IMR-90 (cell line): Measurements from ENCODE around the gene USP54. TPM values are rescaled to one million over a fixed set of nuclear protein-coding genes. Genes with fewer than 3 reads are reported as not detected.

Source experiments
- ATAC-seq: fragments of 200-7000 bp; cut with Tn5 transposase; 2 replicates; pipeline ENCODE4 v1.9.1; 2020; ENCODE audit warnings: low read depth, mild to moderate bottlenecking, moderate library complexity
- BruUV-seq: library from RNA; stranded (reverse); fragments of 400-500 nt; replicated peaks from 2 replicates; lab custom pipeline; 2021; lab: Mats Ljungman, UMichigan
- CTCF ChIA-PET: fragments of 300-600 bp; formaldehyde crosslinking; extraction: SDS; loops from one replicate; lab custom pipeline; 2021; ENCODE audit warnings: antibody characterized with exemption; lab: Yijun Ruan, JAX
- POLR2A ChIA-PET: fragments of 300-600 bp; sonication (Branson Sonifier 250); formaldehyde crosslinking; loops from one replicate; lab custom pipeline; 2022; ENCODE audit warnings: antibody characterized with exemption; ENCODE audit not compliant: unreplicated experiment; lab: Charles Lee
- DNase-seq: peaks from one replicate; pipeline ENCODE4 v3.0.0; 2013
- H2AFZ ChIP-seq: replicated peaks from 2 replicates; pipeline ENCODE3; 2013; ENCODE audit warnings: low read length, mild to moderate bottlenecking; ENCODE audit not compliant: poor library complexity
- H2AK5ac ChIP-seq: 2 replicates; pipeline ENCODE4 v1.6.1; 2013; ENCODE audit warnings: low read depth, low read length, inconsistent platforms
- H2AK9ac ChIP-seq: replicated peaks from 2 replicates; pipeline ENCODE3; 2013; ENCODE audit warnings: mild to moderate bottlenecking, low read depth, low read length, moderate library complexity; ENCODE audit not compliant: poor library complexity
- H2BK120ac ChIP-seq: 2 replicates; pipeline ENCODE4 v1.6.1; 2013; ENCODE audit warnings: low read depth, low read length, inconsistent platforms
- H2BK15ac ChIP-seq: 3 replicates; pipeline ENCODE4 v1.6.1; 2013; ENCODE audit warnings: low read depth, low read length, inconsistent platforms
- H2BK20ac ChIP-seq: 2 replicates; pipeline ENCODE4 v1.6.1; 2013; ENCODE audit warnings: low read depth, mild to moderate bottlenecking, inconsistent platforms, low read length, moderate library complexity
- H2BK5ac ChIP-seq: 2 replicates; pipeline ENCODE4 v1.6.1; 2013; ENCODE audit warnings: mild to moderate bottlenecking, low read depth, low read length, inconsistent platforms; ENCODE audit not compliant: poor library complexity, severe bottlenecking
- H3K14ac ChIP-seq: replicated peaks from 2 replicates; pipeline ENCODE4 v1.6.1; 2013; ENCODE audit warnings: low read depth, low read length, inconsistent platforms
- H3K18ac ChIP-seq: 2 replicates; pipeline ENCODE4 v1.6.1; 2013; ENCODE audit warnings: low read depth, low read length, control low read depth
- H3K23ac ChIP-seq: 2 replicates; pipeline ENCODE4 v1.6.1; 2013; ENCODE audit warnings: low read depth, low read length, inconsistent platforms
- H3K27ac ChIP-seq: 2 replicates; pipeline ENCODE4 v1.5.1; 2013; ENCODE audit warnings: mild to moderate bottlenecking, control low read depth, low read length; ENCODE audit not compliant: insufficient read depth
- H3K27me3 ChIP-seq: 2 replicates; pipeline ENCODE4 v1.6.1; 2013; ENCODE audit warnings: low read length; ENCODE audit not compliant: control insufficient read depth, insufficient read depth
- H3K36me3 ChIP-seq: 2 replicates; pipeline ENCODE4 v1.6.1; 2013; ENCODE audit warnings: low read length, mixed read lengths; ENCODE audit not compliant: control insufficient read depth, insufficient read depth
- H3K4ac ChIP-seq: 2 replicates; pipeline ENCODE4 v1.6.1; 2013; ENCODE audit warnings: low read depth, low read length, inconsistent platforms
- H3K4me1 ChIP-seq: 2 replicates; pipeline ENCODE4 v1.6.1; 2013; ENCODE audit warnings: low read length, mixed read lengths; ENCODE audit not compliant: control insufficient read depth, insufficient read depth
- H3K4me2 ChIP-seq: 2 replicates; pipeline ENCODE4 v1.6.1; 2013; ENCODE audit warnings: low read depth, mild to moderate bottlenecking, control low read depth, low read length, moderate library complexity
- H3K4me3 ChIP-seq: 2 replicates; pipeline ENCODE4 v1.5.1; 2013; ENCODE audit warnings: low read depth, mild to moderate bottlenecking, control low read depth, low read length, moderate library complexity; ENCODE audit not compliant: insufficient read depth
- H3K56ac ChIP-seq: 2 replicates; pipeline ENCODE4 v1.6.1; 2013; ENCODE audit warnings: low read length, inconsistent platforms; ENCODE audit not compliant: insufficient read depth; ENCODE audit errors: extremely low read depth
- H3K79me1 ChIP-seq, 2 experiments: 2 replicates each; pipeline ENCODE4 v1.6.1; 2013; ENCODE audit warnings: low read length in 2 of 2, inconsistent platforms in 1 of 2, low read depth in 1 of 2
- H3K9ac ChIP-seq: 2 replicates; pipeline ENCODE4 v1.6.1; 2013; ENCODE audit warnings: low read depth, low read length, control low read depth
- H3K9me1 ChIP-seq: 2 replicates; pipeline ENCODE4 v1.6.1; 2013; ENCODE audit warnings: low read length, inconsistent platforms; ENCODE audit not compliant: insufficient read depth
- H3K9me3 ChIP-seq: 2 replicates; pipeline ENCODE4 v1.6.1; 2013; ENCODE audit warnings: low read length; ENCODE audit not compliant: control insufficient read depth, insufficient read depth
- H4K20me1 ChIP-seq: 2 replicates; pipeline ENCODE4 v1.6.1; 2013; ENCODE audit warnings: low read length, inconsistent platforms; ENCODE audit not compliant: insufficient read depth
- H4K5ac ChIP-seq: 2 replicates; pipeline ENCODE4 v1.6.1; 2013; ENCODE audit warnings: mild to moderate bottlenecking, low read depth, low read length, control low read depth
- H4K8ac ChIP-seq, 2 experiments: 2 replicates each; pipeline ENCODE4 v1.6.1; 2013; ENCODE audit warnings: low read depth in 2 of 2, low read length in 2 of 2, control low read depth in 1 of 2, inconsistent platforms in 1 of 2
- H4K91ac ChIP-seq: 2 replicates; pipeline ENCODE4 v1.6.1; 2013; ENCODE audit warnings: low read depth, low read length, inconsistent platforms; ENCODE audit not compliant: insufficient read depth
- BHLHE40 ChIP-seq: fragments of 150-350 bp; IDR thresholded peaks from 2 replicates; pipeline ENCODE4 v1.6.1; 2016; ENCODE audit warnings: mild to moderate bottlenecking, low read depth, low read length
- CEBPB ChIP-seq: IDR thresholded peaks from 2 replicates; pipeline ENCODE4 v1.6.1; 2012; ENCODE audit warnings: low read depth, low read length, improper control_type of control experiment
- CHD1 ChIP-seq: IDR thresholded peaks from 2 replicates; pipeline ENCODE4 v1.6.1; 2012; ENCODE audit warnings: low read depth, low read length, improper control_type of control experiment
- CTCF ChIP-seq: conservative IDR thresholded peaks from 2 replicates; pipeline ENCODE4 v1.5.1; 2012; ENCODE audit warnings: mild to moderate bottlenecking, low read depth, low read length, improper control_type of control experiment
- ELK1 ChIP-seq: fragments of 150-350 bp; IDR thresholded peaks from 2 replicates; pipeline ENCODE4 v1.6.1; 2016; ENCODE audit warnings: low read depth, mild to moderate bottlenecking, low read length, moderate library complexity, borderline replicate concordance
- FOS ChIP-seq: fragments of 150-350 bp; IDR thresholded peaks from 2 replicates; pipeline ENCODE4 v1.6.1; 2016; ENCODE audit warnings: low read depth, low read length
- MAFK ChIP-seq: IDR thresholded peaks from 2 replicates; pipeline ENCODE4 v1.6.1; 2012; ENCODE audit warnings: low read depth, low read length, improper control_type of control experiment
- MAZ ChIP-seq: IDR thresholded peaks from 2 replicates; pipeline ENCODE4 v1.6.1; 2012; ENCODE audit warnings: low read depth, mild to moderate bottlenecking, low read length, improper control_type of control experiment, moderate library complexity, borderline replicate concordance
- NFE2L2 ChIP-seq: fragments of 150-350 bp; IDR thresholded peaks from 2 replicates; pipeline ENCODE4 v1.6.1; 2016; ENCODE audit warnings: low read depth, mild to moderate bottlenecking, low read length
- POLR2A ChIP-seq: IDR thresholded peaks from 2 replicates; pipeline ENCODE4 v1.6.1; 2012; ENCODE audit warnings: mild to moderate bottlenecking, low read depth, low read length
- RAD21 ChIP-seq: IDR thresholded peaks from 2 replicates; pipeline ENCODE4 v1.6.1; 2012; ENCODE audit warnings: low read length, improper control_type of control experiment
- RCOR1 ChIP-seq: IDR thresholded peaks from 2 replicates; pipeline ENCODE4 v1.6.1; 2012; ENCODE audit warnings: mild to moderate bottlenecking, low read length, improper control_type of control experiment; ENCODE audit not compliant: insufficient replicate concordance
- RFX5 ChIP-seq: IDR thresholded peaks from 2 replicates; pipeline ENCODE4 v1.8.0; 2012; ENCODE audit warnings: low read depth, mild to moderate bottlenecking, low read length, moderate library complexity
- SMC3 ChIP-seq: fragments of 150-350 bp; IDR thresholded peaks from 2 replicates; pipeline ENCODE4 v1.6.1; 2016; ENCODE audit warnings: low read depth, mild to moderate bottlenecking, antibody characterized with exemption, low read length, moderate library complexity
- WGBS, 2 experiments: methylation state at CpG; one replicate each; pipeline versions ENCODE4 v1.1.5 to v1.1.7; 2013; ENCODE audit warnings: missing lambda C conversion rate in 2 of 2; ENCODE audit not compliant: insufficient read length in 1 of 2; ENCODE audit errors: extremely low coverage in 2 of 2; 5-methylcytosine and 5-hydroxymethylcytosine counted together
- dilution Hi-C: fragments of 300-500 bp; cut with HindIII; formaldehyde crosslinking; loops from one replicate; pipeline ENCODE4 v1.14.3; 2018; ENCODE audit warnings: low sequenced_read_pairs; ENCODE audit not compliant: unreplicated experiment
- in situ Hi-C: fragments of 300-500 bp; cut with MboI; formaldehyde crosslinking; loops from 3 replicates; pipeline ENCODE4 v1.14.3; 2019; ENCODE audit warnings: low sequenced_read_pairs, inconsistent platforms, mixed read lengths
- intact Hi-C: fragments of 100-400 bp; cut with micrococcal nuclease; formaldehyde crosslinking; loops from 2 replicates; pipeline ENCODE4 v1.10.0; 2022
- polyA plus RNA-seq, 3 experiments: library from polyadenylated mRNA; depleted of rRNA; stranded (reverse); fragments of >200 nt; gene quantifications; 2 replicates each; pipeline ENCODE4 v1.2.3, GENCODE V29; 2012; ENCODE audit warnings: low replicate concordance in 1 of 3
- total RNA-seq: library from RNA; depleted of rRNA; stranded (reverse); fragments of >200 nt; gene quantifications from 2 replicates; pipeline ENCODE4 v1.2.3, GENCODE V29; 2012

Gene USP54
- total and polyA plus RNA-seq, 2 of the 4 experiments (the other 2 are of a cell fraction) = 4.0 to 7.9 TPM

- dilution Hi-C loops (no loop called here), in situ Hi-C loops (no loop called here), intact Hi-C loops (no loop called here)
- Histone ChIP-seq H3K27me3 (no peaks in the 10 kb centered on the region), H4K8ac (no peak overlapping the region), H3K36me3 (no peaks in the 10 kb centered on the region), H3K79me1 (no peaks in the 10 kb centered on the region), H3K4me1 (no peaks in the 10 kb centered on the region), H2BK5ac (no peak overlapping the region), H3K27ac (no peak overlapping the region), H4K91ac (no peak overlapping the region), H3K9me1 (peaks cover 3% of the 10 kb centered on the region; the same call in 1 of the 2 replicates), H3K9ac (no peak overlapping the region), H2BK20ac (no peak overlapping the region), H2BK15ac (no peak overlapping the region), H3K4ac (no peak overlapping the region), H3K4me2 (no peak overlapping the region), H3K14ac (no peak overlapping the region), H2AFZ (no peak overlapping the region), H2AK5ac (no peak overlapping the region), H3K56ac (no peak overlapping the region), H4K5ac (no peak overlapping the region), H3K23ac (no peak overlapping the region), H3K4me3 (no peak overlapping the region), H2BK120ac (no peak overlapping the region), H4K20me1 (no peaks in the 10 kb centered on the region), H3K18ac (no peak overlapping the region), H3K9me3 (no peaks in the 10 kb centered on the region), H2AK9ac (no peak overlapping the region)
- no TSS peak for BruUV-seq
- ATAC-seq = no peak
- CTCF ChIA-PET = interaction anchor here (0.6 to 0.7 kb wide), 3 partner anchors 8 to 34 kb away, joined by 3 to 6 read pairs (median 5); no protein-coding TSS in a partner anchor
- TF ChIP-seq CEBPB (no peak), RCOR1 (no peak), ELK1 (no peak), NFE2L2 (no peak), RFX5 (no peak), CTCF (no peak), MAZ (no peak), SMC3 (no peak), BHLHE40 (no peak), POLR2A (no peak), MAFK (no peak), FOS (no peak), RAD21 (no peak), CHD1 (no peak)
- DNase-seq = peak; percentile 24
- POLR2A ChIA-PET = no interaction called here
- WGBS, 2 experiments = 60% methylated on average over 2 of the region's 3 CpGs; no CpG with 5 or more reads in 1 of the 2 experiments
Observed at GRCh38 chr10:73601486-73601921, 10.4 kb upstream of the USP54 start.
